K562 (cell line): Measurements from ENCODE around the gene MYH11. TPM values are rescaled to one million over a fixed set of nuclear protein-coding genes. Genes with fewer than 3 reads are reported as not detected.

Source experiments
- ARID1B ChIP-seq: fragments of 450-650 bp; IDR thresholded peaks from 2 replicates; pipeline ENCODE4 v1.6.1; 2016; ENCODE audit warnings: antibody characterized with exemption, mild to moderate bottlenecking, inconsistent platforms
- CBFA2T3 ChIP-seq: fragments of 450-650 bp; IDR thresholded peaks from 2 replicates; pipeline ENCODE4 v1.6.1; 2017
- ELF1 ChIP-seq: fragments of 200-800 bp; sonication (Bioruptor generic); IDR thresholded peaks from 2 replicates; pipeline ENCODE4 v1.6.1; 2016; ENCODE audit warnings: missing genetic modification characterization, missing compliant biosample characterization
- HLTF ChIP-seq: fragments of 450-650 bp; IDR thresholded peaks from 2 replicates; pipeline ENCODE4 v1.6.1; 2016
- KDM2B ChIP-seq: fragments of 250-450 bp; sonication (Bioruptor Pico); IDR thresholded peaks from 2 replicates; pipeline ENCODE4 v1.8.0; 2021; ENCODE audit warnings: mild to moderate bottlenecking, moderate library complexity
- KLF6 ChIP-seq: fragments of 250-450 bp; sonication (Bioruptor Pico); IDR thresholded peaks from 2 replicates; pipeline ENCODE4 v1.4.0; 2020; ENCODE audit warnings: mild to moderate bottlenecking, moderate library complexity, borderline replicate concordance
- MAFK ChIP-seq: IDR thresholded peaks from 2 replicates; pipeline ENCODE4 v1.6.1; 2011; ENCODE audit warnings: low read length, improper control_type of control experiment
- MLX ChIP-seq, 2 experiments: fragments of 450-650 bp in 1 of 2; sonication (generic) in 1 of 2; formaldehyde crosslinking; conservative IDR thresholded peaks; 2 replicates each; pipeline versions ENCODE4 v1.4.0 to v1.8.1; 2020 to 2022; ENCODE audit warnings: mild to moderate bottlenecking in 1 of 2, missing genetic modification reagents in 1 of 2
- NFIC ChIP-seq: fragments of 450-650 bp; IDR thresholded peaks from 2 replicates; pipeline ENCODE4 v1.6.1; 2017; ENCODE audit warnings: mild to moderate bottlenecking, inconsistent platforms
- NR4A1 ChIP-seq, 2 experiments: fragments of 250-450 bp in 1 of 2; fragments of 450-650 bp in 1 of 2; sonication (Bioruptor Pico) in 1 of 2; IDR thresholded peaks; 2 replicates each; pipeline versions ENCODE4 v1.4.0 to v1.6.1; 2016 to 2020; ENCODE audit warnings: mild to moderate bottlenecking in 2 of 2, missing compliant biosample characterization in 1 of 2, missing genetic modification characterization in 1 of 2, moderate library complexity in 1 of 2
- PATZ1 ChIP-seq: fragments of 250-450 bp; sonication (Bioruptor Pico); IDR thresholded peaks from 2 replicates; pipeline ENCODE4 v1.5.0; 2020; ENCODE audit warnings: mild to moderate bottlenecking, borderline replicate concordance
- SMARCA5 ChIP-seq: fragments of 450-650 bp; IDR thresholded peaks from 2 replicates; pipeline ENCODE4 v1.6.1; 2016
- SMARCB1 ChIP-seq: IDR thresholded peaks from 2 replicates; pipeline ENCODE4 v1.6.1; 2011; ENCODE audit warnings: improper control_type of control experiment, low read depth; ENCODE audit not compliant: insufficient read length
- TEAD2 ChIP-seq: fragments of 450-650 bp; IDR thresholded peaks from 2 replicates; pipeline ENCODE4 v1.6.1; 2016; ENCODE audit warnings: missing genetic modification characterization, control low read depth, missing compliant biosample characterization
- TEAD4 ChIP-seq, 2 experiments: sonication (generic) in 1 of 2; formaldehyde crosslinking in 1 of 2; IDR thresholded peaks; 2 replicates each; pipeline versions ENCODE4 v1.6.1 to v1.8.0; 2012 to 2022; ENCODE audit warnings: borderline replicate concordance in 1 of 2, inconsistent platforms in 1 of 2, low read length in 1 of 2, mild to moderate bottlenecking in 1 of 2, missing genetic modification reagents in 1 of 2
- TOE1 ChIP-seq, 2 experiments: fragments of 450-650 bp in 1 of 2; sonication (generic) in 1 of 2; formaldehyde crosslinking in 1 of 2; IDR thresholded peaks; 2 replicates each; pipeline versions ENCODE4 v1.7.1 to v1.8.0; 2016 to 2022; ENCODE audit warnings: borderline replicate concordance in 2 of 2, mild to moderate bottlenecking in 2 of 2, antibody characterized with exemption in 1 of 2, inconsistent platforms in 1 of 2, low read depth in 1 of 2, missing genetic modification reagents in 1 of 2, moderate library complexity in 1 of 2
- U2AF1 ChIP-seq: fragments of 200-400 bp; formaldehyde crosslinking; optimal IDR thresholded peaks from 2 replicates; pipeline ENCODE3; 2017; ENCODE audit warnings: mild to moderate bottlenecking, low read depth, low read length, moderate library complexity
- USF1 ChIP-seq: sonication (generic); formaldehyde crosslinking; IDR thresholded peaks from 2 replicates; pipeline ENCODE4 v1.9.0; 2022; ENCODE audit warnings: mild to moderate bottlenecking, missing genetic modification reagents
- ZC3H4 ChIP-seq: sonication (generic); formaldehyde crosslinking; IDR thresholded peaks from 2 replicates; pipeline ENCODE4 v1.9.0; 2021; ENCODE audit warnings: missing genetic modification reagents, borderline replicate concordance
- ZNF133 ChIP-seq: fragments of 250-450 bp; sonication (Bioruptor Pico); IDR thresholded peaks from 2 replicates; pipeline ENCODE4 v1.4.0; 2020; ENCODE audit warnings: mild to moderate bottlenecking
- ZNF280A ChIP-seq: fragments of 450-650 bp; IDR thresholded peaks from 2 replicates; pipeline ENCODE4 v1.6.1; 2018; ENCODE audit warnings: mild to moderate bottlenecking, low read depth; ENCODE audit not compliant: partially characterized antibody
- ZNF395 ChIP-seq: fragments of 200-800 bp; sonication (Bioruptor generic); IDR thresholded peaks from 2 replicates; pipeline ENCODE4 v1.6.1; 2017; ENCODE audit warnings: missing genetic modification characterization, missing compliant biosample characterization
- polyA plus RNA-seq, 8 experiments: library from polyadenylated mRNA; depleted of rRNA in 4 of 8; stranded (reverse) in 5 of 8; unstranded in 3 of 8; fragments of >200 nt; fragmentation: Nextera tagmentation in 2 of 8; fragmentation: Illumina TruSeq in 1 of 8; extraction: Ambion mirVana in 2 of 8; extraction: Trizol in 1 of 8; gene quantifications; 2 replicates each; pipeline versions ENCODE4 v1.2.1 to v1.2.3, GENCODE V29; 2011 to 2014; ENCODE audit warnings: inconsistent platforms in 1 of 8, missing spikeins in 1 of 8
- total RNA-seq, 7 experiments: library from RNA; depleted of rRNA in 6 of 7; stranded (reverse); fragments of >200 nt in 6 of 7; fragmentation: Illumina TruSeq in 2 of 7; extraction: Trizol in 2 of 7; gene quantifications; 2 replicates each; pipeline versions ENCODE4 v1.2.1 to v1.2.3, GENCODE V29; 2011 to 2021; ENCODE audit warnings: low replicate concordance in 1 of 7

MYH11 gene
- total and polyA plus RNA-seq, 9 of the 15 experiments (the other 6 are each of a cell fraction or from before 2014, with no cell fraction given): 0.05 to 0.47 (median 0.08) TPM; not detected in 5

- TF ChIP-seq ZNF395: peak; percentile 84
- no peak for TF ChIP-seq NFIC
- peak; percentile 77 for TF ChIP-seq ARID1B
- 0 out of 2 replicates have a peak, but pooled peaks have one; percentile 9 for TF ChIP-seq TEAD2 (tag)
- TF ChIP-seq SMARCB1: no peak
- peak; percentile 75; the same call in 1 of the 2 replicates for TF ChIP-seq KLF6 (CRISPR knock-in tag)
- no peak for TF ChIP-seq ZNF133 (CRISPR knock-in tag)
- TF ChIP-seq KDM2B: no peak
- TF ChIP-seq HLTF: no peak
- TF ChIP-seq ZNF280A: no peak
- no peak for TF ChIP-seq PATZ1
- TF ChIP-seq U2AF1: no peak
- peak; percentile 94 for TF ChIP-seq MAFK
- no peak for TF ChIP-seq MLX (CRISPR knock-in tag; conservative IDR thresholded peaks at IDR 0.05)
- peak; percentile 96 for TF ChIP-seq TOE1 (IDR thresholded peaks at IDR 0.05; ENCODE audit: borderline replicate concordance)
- no peak for TF ChIP-seq TOE1 (CRISPR knock-in tag; IDR thresholded peaks at IDR 0.05; ENCODE audit: borderline replicate concordance, low read depth)
- peak; percentile 15; the same call in 1 of the 2 replicates for TF ChIP-seq CBFA2T3
- TF ChIP-seq SMARCA5: no peak
- no peak for TF ChIP-seq TEAD4 (IDR thresholded peaks at IDR 0.05; ENCODE audit: low read length)
- TF ChIP-seq TEAD4 (CRISPR knock-in tag; IDR thresholded peaks at IDR 0.05; ENCODE audit: borderline replicate concordance): no peak
- no peak for TF ChIP-seq ZC3H4 (CRISPR knock-in tag)
- TF ChIP-seq USF1 (CRISPR knock-in tag): peak; percentile 58; the same call in 1 of the 2 replicates
- no peak for TF ChIP-seq NR4A1 (CRISPR knock-in tag; IDR thresholded peaks at IDR 0.05)
- peak; percentile 91; the same call in 1 of the 2 replicates for TF ChIP-seq NR4A1 (tag; IDR thresholded peaks at IDR 0.05)
- TF ChIP-seq ELF1 (tag): peak; percentile 33; the same call in 1 of the 2 replicates
Observed at GRCh38 chr16:15885560-15886001, 28.8 kb upstream of the MYH11 start (continued).
